ENCODE measurements around the gene HSF2BP.

The HSF2BP gene

GRCh38 chr21:43648171-43648570 lies 11.1 kb downstream of the HSF2BP start:
- DNase-seq: no peak

GRCh38 chr21:43646550-43647260 lies 12.6 kb downstream of the HSF2BP start:
- DNase-seq: peak; percentile 93

GRCh38 chr21:43645976-43646375 lies 13.3 kb downstream of the HSF2BP start:
- no peak for DNase-seq

- DNase-seq: no peak
Observed at GRCh38 chr21:43645136-43645891, 14.0 kb downstream of the HSF2BP start.

GRCh38 chr21:43644609-43645008 lies 14.7 kb downstream of the HSF2BP start:
- DNase-seq: no peak

GRCh38 chr21:43644071-43644470 lies 15.2 kb downstream of the HSF2BP start:
- no peak for DNase-seq

- no peak for DNase-seq
Observed at GRCh38 chr21:43643193-43643592, 16.1 kb downstream of the HSF2BP start.

GRCh38 chr21:43640400-43640799 lies 18.9 kb downstream of the HSF2BP start:
- no peak for DNase-seq

GRCh38 chr21:43639470-43640353 lies 19.6 kb downstream of the HSF2BP start:
- DNase-seq: no peak

GRCh38 chr21:43637530-43638158 lies 21.6 kb downstream of the HSF2BP start:
- DNase-seq: no peak

- no peak for DNase-seq
Observed at GRCh38 chr21:43635436-43635835, 23.9 kb downstream of the HSF2BP start.

GRCh38 chr21:43634618-43635017 lies 24.7 kb downstream of the HSF2BP start:
- DNase-seq: no peak

- DNase-seq: no peak
Observed at GRCh38 chr21:43632373-43632905, 26.8 kb downstream of the HSF2BP start.

GRCh38 chr21:43631411-43632107 lies 27.7 kb downstream of the HSF2BP start:
- no peak for DNase-seq

GRCh38 chr21:43627527-43627926 lies 31.8 kb downstream of the HSF2BP start:
- no peak for DNase-seq

- DNase-seq: no peak
Observed at GRCh38 chr21:43626390-43626789, 32.9 kb downstream of the HSF2BP start.

- no peak for DNase-seq
Observed at GRCh38 chr21:43624339-43624738, 34.9 kb downstream of the HSF2BP start.

- DNase-seq: no peak
Observed at GRCh38 chr21:43623588-43623987, 35.7 kb downstream of the HSF2BP start.

GRCh38 chr21:43622796-43623195 lies 36.5 kb downstream of the HSF2BP start:
- DNase-seq: no peak

- no peak for DNase-seq
Observed at GRCh38 chr21:43619856-43620255, 39.4 kb downstream of the HSF2BP start.

- DNase-seq: no peak
Observed at GRCh38 chr21:43619344-43619743, 39.9 kb downstream of the HSF2BP start.

- DNase-seq: no peak
Observed at GRCh38 chr21:43618940-43619339, 40.3 kb downstream of the HSF2BP start.

Measured in activated CD8-positive, alpha-beta memory T cell treated with anti-CD3 and anti-CD28 coated beads for 24 hours (primary cell).